ENCODE measurements around the gene C1QL4.
"Not testable (repeated sequence)": the region's sequence is repeated elsewhere in the genome, so short reads cannot be mapped to it uniquely, and the experiment has no call there.

The C1QL4 gene

DNA sequence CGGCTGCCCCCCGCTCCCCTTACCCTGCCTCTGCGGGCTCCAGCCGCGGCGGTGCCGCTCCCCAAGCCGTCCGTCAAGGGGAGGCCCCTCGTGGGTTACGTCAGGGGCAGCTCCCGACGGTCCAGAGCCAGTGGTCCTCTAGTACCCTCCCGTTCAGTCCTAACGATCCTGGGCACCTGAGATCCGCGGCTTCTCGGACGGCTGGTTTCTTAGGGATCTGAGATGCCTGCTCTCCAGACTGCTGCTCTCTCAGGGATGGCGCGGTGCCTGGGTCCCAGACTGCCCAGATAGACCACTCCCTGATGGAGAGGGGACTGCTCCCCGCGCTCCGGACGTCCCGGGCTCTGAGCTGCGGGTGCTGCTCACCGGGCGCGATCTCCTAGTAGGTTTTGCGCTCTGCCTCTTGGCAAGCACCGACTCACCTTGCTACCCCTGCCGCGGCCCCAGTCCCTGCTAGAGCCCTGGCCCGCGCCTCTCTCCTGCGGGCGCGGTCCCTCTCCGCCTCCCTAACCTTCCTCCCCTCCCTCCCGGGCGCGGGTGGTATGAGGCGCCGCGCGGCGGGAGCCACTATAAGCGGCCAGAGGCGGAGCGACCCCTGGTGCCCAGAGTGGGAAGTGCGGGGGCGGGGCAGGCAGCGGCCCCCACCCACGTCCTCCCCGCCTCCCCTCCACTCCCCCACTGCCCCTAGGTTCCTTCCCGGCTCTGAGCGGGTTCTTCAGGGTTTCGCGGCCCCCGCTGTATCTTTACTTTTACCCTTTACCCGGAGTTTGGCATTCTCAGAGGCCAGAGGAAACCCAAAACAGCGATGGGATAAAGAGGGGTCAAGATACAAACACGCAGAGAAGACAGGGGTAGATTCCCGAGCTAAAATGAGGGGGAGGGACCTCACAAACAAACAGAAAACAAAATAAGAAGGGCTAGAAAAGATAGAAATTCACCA, at the start of gene C1QL4:
Gene C1QL4, minus strand, starts transcription at position 544 of the 940 bp plus-strand sequence. CDS start 711 bp downstream, outside the sequence.
- DNase-seq: peak; percentile 69

- not testable (repeated sequence) for DNase-seq
Observed at GRCh38 chr12:49380184-49380583, 43.2 kb upstream of the C1QL4 start.

- DNase-seq: no peak
Observed at GRCh38 chr12:49377386-49377785, 40.4 kb upstream of the C1QL4 start.

DNA sequence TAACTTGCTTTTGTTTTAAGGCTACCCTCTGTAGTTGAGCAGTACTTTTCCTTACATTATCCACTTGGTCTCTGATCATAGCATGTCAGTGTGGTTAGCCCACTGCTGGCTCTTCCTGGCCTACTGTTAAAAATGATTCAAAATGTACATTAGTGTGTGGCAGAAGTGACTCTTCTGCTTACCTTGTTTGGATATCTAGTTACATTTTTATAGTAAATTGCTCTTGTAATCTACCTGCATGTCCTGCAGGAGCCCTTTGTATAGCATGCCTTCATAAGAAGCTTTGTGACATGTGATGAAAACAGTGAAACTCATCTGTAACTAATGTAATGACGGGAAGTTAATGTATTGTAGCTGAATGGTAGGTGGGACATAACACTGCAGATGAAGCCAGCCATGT, 38.4 kb upstream of the C1QL4 start:
- no peak for DNase-seq

DNA sequence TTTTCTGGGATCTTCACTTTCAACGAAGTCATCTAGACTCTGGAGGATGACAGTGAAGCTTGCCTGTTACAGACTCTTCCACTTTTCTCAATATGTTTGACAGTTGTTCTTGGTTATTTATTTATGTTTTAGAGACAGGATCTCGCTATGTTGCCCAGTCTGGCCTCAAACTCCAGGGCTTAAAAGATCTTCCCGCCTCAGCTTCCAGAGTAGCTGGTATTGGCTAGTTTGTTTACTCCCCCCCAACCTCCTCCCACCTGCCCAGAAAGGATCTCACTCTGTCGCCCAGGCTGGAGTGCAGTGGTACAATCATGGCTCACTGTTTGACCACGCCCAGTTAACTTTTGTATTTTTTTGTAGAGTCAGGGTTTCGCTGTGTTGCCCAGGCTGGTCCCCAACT, 33.6 kb upstream of the C1QL4 start:
- DNase-seq: no peak

GRCh38 chr12:49369411-49370145, 32.6 kb upstream of the C1QL4 start:
- peak; percentile 40 for DNase-seq

- no peak for DNase-seq
Observed at GRCh38 chr12:49368240-49368600, 31.2 kb upstream of the C1QL4 start.

- DNase-seq: peak; percentile 26
Observed at GRCh38 chr12:49367381-49368239, 30.6 kb upstream of the C1QL4 start, which contains the start of gene SPATS2. Gene SPATS2, plus strand, starts transcription at chr12:49367462. Its CDS starts 93,551 bp downstream, at chr12:49461013.

DNA sequence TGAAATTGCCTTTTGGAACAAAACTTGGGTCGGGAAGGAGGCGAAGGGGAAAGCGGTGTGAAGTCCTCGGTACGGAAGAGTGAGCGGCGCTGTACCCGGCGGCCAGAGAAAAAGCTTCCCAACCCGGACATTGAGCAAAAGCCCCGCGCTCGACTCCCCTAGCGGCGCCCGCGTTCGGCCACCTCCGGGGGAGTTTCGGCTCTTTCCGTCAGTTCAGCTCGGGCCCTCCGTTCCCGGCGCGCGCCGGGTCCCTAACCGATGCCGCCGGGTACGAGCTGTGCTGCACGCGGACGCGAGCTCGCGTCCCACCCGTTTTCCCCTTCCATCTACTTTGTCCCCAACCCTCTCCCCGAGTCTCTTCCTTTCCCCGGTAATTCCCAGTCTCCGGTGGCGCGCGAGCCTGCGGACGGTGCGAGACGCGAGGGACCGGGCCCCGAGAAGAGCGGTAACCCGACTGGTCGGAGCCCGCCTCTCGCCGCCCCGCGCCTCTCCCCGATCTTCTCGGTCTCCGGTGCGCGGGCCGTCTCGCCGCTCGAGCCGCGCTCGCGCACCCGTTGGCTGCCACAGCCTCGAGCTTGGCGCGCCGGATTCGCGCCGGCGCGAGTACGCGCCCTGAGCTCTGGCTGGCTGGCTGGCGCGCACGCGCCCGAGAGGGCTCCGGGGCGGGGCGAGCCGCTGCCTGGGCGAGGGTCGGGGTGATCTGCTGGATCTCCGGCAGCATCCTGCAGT, 29.8 kb upstream of the C1QL4 start:
- DNase-seq: peak; percentile 96

- DNase-seq: no peak
Observed at GRCh38 chr12:49366096-49366651, 29.2 kb upstream of the C1QL4 start.

DNA sequence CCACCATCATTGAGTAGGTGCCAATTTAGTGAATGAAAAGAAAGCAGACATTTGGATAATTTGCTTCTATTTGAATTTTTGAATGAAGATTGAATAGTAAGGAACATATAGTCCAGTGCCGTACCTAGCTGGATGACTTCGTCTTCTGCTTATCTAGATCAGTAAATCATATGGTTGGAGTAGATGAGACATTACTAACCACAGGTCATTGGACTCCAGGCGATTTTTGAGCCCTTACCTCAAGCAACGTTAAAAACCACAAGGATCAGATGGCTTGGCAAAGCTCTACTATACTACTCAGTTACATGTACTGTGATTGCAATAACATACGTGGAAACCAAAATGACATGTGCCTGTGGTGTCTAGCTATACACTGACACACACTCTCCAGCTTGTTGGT, 28.6 kb upstream of the C1QL4 start:
- peak; percentile 70 for DNase-seq

GRCh38 chr12:49364989-49365388, 28.0 kb upstream of the C1QL4 start:
- DNase-seq: peak; percentile 77

DNA sequence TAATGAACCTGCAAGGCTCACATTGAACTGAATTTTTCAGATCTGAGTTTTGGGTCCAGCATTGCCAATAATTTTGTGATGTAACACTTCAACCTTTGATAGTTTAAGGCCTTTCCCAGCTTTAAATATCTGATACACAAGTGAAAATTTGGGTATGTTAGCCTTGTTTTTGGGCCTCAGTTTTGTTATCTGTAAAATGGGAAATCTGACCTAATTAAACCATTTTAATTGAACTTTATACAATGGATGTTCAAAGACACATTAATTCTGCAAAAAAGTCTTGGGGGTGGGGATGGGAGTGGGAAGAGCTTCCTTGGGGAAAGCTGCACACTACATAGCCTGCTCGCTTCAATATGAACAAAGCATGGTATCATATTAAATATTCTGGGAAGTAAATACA, 25.1 kb upstream of the C1QL4 start:
- DNase-seq: no peak

- DNase-seq: no peak
Observed at GRCh38 chr12:49359671-49360070, 22.7 kb upstream of the C1QL4 start.

DNA sequence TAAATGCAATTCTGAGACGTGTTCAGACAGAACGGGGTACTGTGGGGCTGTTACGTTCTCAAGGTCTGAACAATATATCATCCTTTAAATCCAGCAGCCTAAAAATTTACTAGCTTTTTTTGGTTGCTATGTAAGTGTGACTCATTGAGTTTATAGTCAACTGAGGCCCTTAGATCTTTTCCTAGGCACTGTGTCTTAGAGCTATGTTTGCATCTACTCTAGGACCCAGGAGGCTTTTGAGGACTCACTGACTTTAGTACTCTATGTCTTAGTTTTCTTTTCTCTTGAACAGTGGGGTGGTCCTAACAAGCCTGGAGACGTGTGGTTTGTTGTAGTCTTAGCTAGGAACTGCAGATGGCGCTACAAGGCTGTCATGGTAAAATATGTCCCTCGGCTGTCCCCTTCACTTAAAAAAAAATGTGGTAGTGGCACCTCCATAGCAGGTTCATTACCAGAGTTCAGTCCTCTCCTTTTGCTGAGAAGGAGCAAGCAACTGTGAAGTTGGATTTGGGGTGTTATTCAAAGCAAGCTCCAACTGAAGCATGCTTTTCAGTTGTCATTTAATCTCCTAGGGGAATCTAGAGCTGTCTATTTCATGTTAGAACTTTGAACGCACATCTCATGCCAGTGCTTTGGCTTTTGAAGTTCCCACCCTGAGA, 21.6 kb upstream of the C1QL4 start:
- DNase-seq: peak; percentile 62

DNA sequence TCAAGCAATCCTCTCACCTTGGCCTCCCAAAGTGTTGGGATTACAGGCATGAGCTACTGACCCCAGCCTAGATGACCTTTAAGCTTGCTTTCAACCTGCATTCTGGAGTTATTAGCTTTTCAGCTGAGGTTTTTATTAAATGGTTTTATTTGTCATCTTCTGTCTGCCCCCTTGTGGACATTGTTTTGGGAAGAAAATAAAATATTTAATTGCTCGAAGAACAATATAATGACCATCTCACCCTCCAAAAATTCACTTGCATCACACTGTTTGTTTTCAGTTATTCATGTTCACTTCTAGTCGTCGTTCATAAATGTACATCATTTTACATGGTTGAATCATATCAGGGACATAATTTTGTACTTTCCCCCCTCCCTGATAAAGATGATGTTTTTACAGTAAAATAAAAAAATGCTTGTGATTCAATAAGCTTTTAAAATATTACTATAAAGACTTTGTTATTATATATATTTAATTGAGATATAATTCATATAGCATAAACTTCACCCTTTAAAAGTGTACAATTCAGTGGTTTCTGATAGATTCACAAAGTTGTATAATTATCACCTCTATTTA, 20.2 kb upstream of the C1QL4 start:
- DNase-seq: peak; percentile 67

DNA sequence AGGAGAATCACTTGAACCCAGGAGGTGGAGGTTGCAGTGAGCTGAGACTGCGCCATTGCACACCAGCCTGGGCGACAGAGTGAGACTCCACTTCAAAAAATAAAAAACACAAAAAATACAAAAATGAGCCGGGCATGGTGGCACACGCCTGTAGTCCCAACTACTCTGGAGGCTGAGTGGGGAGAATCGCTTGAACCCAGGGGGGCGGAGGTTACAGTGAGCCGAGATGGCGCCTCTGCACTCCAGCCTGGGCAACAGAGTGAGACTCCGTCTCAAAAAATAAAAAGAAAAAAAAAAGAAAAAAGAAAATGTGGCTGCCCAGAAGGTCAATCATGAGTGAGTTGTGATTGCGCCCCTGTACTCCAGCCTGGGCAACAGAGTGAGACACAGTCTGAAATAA, 18.9 kb upstream of the C1QL4 start:
- no peak for DNase-seq

DNA sequence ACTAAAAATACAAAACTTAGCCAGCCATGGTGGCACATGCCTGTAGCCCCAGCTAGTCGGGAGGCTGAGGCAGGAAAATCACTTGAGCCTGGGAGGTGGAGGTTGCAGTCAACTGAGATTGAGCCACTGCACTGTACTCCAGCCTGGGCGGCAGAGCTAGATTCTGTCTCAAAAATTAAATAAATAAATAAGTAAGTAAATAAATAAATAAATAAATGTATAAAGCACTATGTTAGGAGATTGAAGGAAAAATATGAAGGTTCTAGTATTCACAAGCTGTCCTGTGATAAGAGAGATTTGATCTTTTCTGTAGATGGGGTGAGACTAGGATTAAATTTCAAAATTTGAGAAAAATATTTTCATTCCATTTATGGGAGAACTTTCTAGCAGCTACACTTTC, 15.4 kb upstream of the C1QL4 start:
- DNase-seq: no peak

DNA sequence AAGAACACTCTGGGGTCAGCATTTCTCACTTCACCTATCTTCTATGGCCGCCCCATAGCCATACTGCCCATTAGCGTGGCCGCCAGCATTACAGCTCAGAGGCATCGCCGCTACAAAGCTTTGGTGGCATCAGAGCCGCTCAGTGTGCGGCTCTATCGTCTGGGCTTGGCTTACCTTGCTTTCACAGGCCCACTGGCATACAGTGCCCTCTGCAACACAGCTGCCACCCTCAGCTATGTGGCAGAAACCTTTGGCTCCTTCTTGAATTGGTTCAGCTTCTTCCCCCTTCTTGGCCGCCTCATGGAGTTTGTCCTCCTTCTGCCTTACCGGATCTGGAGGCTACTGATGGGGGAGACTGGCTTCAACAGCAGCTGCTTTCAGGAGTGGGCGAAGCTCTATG, 12.3 kb upstream of the C1QL4 start:
- DNase-seq: no peak

DNA sequence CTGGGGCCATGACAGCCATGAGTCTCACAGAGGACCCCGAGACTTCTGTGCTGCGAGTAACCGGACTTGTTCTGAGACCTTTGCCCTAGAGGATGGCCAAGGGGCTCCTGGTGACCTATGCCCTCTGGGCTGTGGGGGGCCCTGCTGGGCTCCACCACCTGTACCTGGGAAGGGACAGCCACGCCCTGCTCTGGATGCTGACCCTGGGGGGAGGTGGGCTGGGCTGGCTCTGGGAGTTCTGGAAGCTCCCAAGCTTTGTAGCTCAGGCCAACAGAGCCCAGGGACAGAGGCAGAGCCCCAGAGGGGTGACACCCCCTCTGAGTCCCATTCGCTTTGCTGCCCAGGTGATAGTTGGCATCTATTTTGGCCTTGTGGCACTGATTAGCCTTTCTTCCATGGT, 11.8 kb upstream of the C1QL4 start:
- no peak for DNase-seq

Data from fibroblast of skin of right biceps (primary cell).